ENCODE data around the gene SDHC. TPM values are rescaled to one million over a fixed set of nuclear protein-coding genes. Genes with fewer than 3 reads are reported as not detected.

SDHC gene, protein sequence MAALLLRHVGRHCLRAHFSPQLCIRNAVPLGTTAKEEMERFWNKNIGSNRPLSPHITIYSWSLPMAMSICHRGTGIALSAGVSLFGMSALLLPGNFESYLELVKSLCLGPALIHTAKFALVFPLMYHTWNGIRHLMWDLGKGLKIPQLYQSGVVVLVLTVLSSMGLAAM
- total RNA-seq (2021; ENCODE audit: unreplicated experiment) (221 TPM), Bru-seq, nascent RNA (percentile 76 among the genes with signal in this experiment), BruChase-seq, experiment 1, labeled RNA remaining after a 2-hour chase (percentile 78 among the genes with signal in this experiment), BruChase-seq, experiment 2, labeled RNA remaining after a 6-hour chase (percentile 83 among the genes with signal in this experiment)
- 221 TPM for polyA plus RNA-seq (2012; ENCODE audit: insufficient read length)
- long read RNA-seq, full-length matches to known transcripts, result 20 of 48 reads
- long read RNA-seq, partial matches to known transcripts, result 1 of 48 reads
- long read RNA-seq, other reads (novel, unspliced or antisense), result 27 of 48 reads

DNA sequence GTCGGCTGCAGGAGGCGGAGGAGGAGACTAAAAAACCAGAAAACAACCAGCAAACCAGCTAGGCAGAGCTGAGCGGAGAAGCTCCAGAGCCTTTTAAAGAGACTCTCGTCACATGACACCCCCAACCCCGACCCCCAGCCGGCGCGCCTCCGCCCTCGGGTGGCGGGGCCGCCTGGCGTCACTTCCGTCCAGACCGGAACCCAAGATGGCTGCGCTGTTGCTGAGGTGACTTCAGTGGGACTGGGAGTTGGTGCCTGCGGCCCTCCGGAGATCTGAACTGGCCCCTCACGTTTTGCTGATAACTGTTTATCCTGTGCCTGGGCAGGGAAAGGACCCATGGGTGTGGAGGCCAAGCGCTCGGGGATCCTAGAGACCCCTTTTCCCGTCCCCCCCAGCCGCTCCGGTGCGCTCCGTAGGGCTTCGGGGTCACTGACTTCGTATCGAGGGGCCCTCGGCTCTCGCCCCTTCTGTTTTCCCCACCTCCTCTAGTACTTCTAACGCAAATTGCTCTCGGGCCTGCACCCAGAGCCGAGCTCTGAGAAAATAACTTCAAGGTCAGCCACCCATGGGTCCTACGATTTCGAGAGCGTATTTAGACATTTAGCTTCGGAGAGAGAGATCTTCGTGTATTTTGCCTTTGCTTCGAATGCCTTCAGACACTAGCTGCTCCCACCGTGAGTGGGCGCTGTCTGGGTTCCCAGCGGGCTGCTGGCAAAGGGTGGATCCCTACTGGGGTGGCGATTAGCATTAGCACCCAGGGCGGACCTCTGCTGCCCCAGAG, at the start of gene SDHC:
Gene SDHC, plus strand, starts transcription at position 181 of the 781 bp plus-strand sequence. Its CDS starts 25 bp downstream, at position 206.
- peaks cover 8% of the 10 kb centered on the region for H3K4me1 ChIP-seq (ENCODE audit: control insufficient read depth, insufficient read depth, low read length)
- H3K27me3 ChIP-seq (ENCODE audit: control insufficient read depth, insufficient read depth, low read length), result no peaks in the 10 kb centered on the region
- peaks cover 4% of the 10 kb centered on the region; the same call in 1 of the 2 replicates for H3K36me3 ChIP-seq (ENCODE audit: control insufficient read depth, insufficient read depth, low read length)
- ChIA-PET CTCF (interaction anchor here (0.6 to 0.8 kb wide), 2 partner anchors 23 to 28 kb away, joined by 3 to 9 read pairs; no protein-coding TSS in a partner anchor), POLR2A (no interaction called here)
- DNase-seq (ENCODE audit: low read depth, low spot score) (peak; percentile 61), ATAC-seq (peak; percentile 98)
- H3K27ac ChIP-seq (ENCODE audit: low read length), result peak within 1 kb of the TSS; percentile 97
- TF ChIP-seq, protein P1, sequence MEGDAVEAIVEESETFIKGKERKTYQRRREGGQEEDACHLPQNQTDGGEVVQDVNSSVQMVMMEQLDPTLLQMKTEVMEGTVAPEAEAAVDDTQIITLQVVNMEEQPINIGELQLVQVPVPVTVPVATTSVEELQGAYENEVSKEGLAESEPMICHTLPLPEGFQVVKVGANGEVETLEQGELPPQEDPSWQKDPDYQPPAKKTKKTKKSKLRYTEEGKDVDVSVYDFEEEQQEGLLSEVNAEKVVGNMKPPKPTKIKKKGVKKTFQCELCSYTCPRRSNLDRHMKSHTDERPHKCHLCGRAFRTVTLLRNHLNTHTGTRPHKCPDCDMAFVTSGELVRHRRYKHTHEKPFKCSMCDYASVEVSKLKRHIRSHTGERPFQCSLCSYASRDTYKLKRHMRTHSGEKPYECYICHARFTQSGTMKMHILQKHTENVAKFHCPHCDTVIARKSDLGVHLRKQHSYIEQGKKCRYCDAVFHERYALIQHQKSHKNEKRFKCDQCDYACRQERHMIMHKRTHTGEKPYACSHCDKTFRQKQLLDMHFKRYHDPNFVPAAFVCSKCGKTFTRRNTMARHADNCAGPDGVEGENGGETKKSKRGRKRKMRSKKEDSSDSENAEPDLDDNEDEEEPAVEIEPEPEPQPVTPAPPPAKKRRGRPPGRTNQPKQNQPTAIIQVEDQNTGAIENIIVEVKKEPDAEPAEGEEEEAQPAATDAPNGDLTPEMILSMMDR (IDR thresholded peaks at IDR 0.05), result no peak
- peak; percentile 98 for TF ChIP-seq POLR2AphosphoS5 (IDR thresholded peaks at IDR 0.05; ENCODE audit: low read depth, low read length)
- peak; percentile 89; the same call in 1 of the 2 replicates for TF ChIP-seq SIN3A (IDR thresholded peaks at IDR 0.05; ENCODE audit: borderline replicate concordance, insufficient read depth, low read depth, low read length)
- no peaks in the 10 kb centered on the region for H3K9me3 ChIP-seq (ENCODE audit: control insufficient read depth, insufficient read depth, low read depth, low read length)
- TSS peak; percentile 88 for BruUV-seq (replicated peaks)
- H3K4me3 ChIP-seq (ENCODE audit: low read depth in 2 of 2, low read length in 2 of 2), result peak within 1 kb of the TSS; percentile 92 to 94
- intact Hi-C loops (cut with micrococcal nuclease; ENCODE audit: unreplicated experiment), result no loop called here
- in situ Hi-C loops (cut with HindIII; ENCODE audit: low pct_unique_long_range_greater_than_20kb, low sequenced_read_pairs), result no loop called here

DNA sequence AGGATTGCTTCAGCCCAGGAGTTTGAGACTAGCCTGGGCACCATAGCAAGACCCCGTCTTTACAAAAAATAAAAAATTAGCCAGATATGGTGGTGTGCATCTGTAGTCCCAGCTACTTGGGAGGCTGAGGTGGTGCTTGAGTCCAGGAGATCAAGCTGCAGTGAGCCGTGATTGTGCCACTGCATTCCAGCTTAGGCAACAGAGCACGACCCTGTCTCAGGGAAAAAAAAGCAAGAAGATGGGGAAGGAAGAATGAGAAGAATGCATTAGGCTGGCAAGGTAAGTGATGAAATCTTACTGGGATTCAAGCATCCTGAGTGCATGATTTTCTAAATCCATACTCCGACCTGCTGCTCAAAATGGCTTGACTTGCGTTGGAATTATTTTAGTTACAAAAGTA, 48.9 kb upstream of the SDHC start:
- ChIA-PET CTCF (no interaction called here), POLR2A (interaction anchor here (1.0 kb wide), 1 partner anchor 63 kb away, joined by 3 read pairs; the partner anchor contains the start of gene NDUFS2)
- Histone ChIP-seq H3K4me1 (ENCODE audit: control insufficient read depth, insufficient read depth, low read length) (no peaks in the 10 kb centered on the region; the same call in 1 of the 2 replicates), H3K27me3 (ENCODE audit: control insufficient read depth, insufficient read depth, low read length) (peaks cover 12% of the 10 kb centered on the region; the same call in 1 of the 2 replicates), H3K4me3 (ENCODE audit: low read depth in 2 of 2, low read length in 2 of 2) (no peak overlapping the region), H3K9me3 (ENCODE audit: control insufficient read depth, insufficient read depth, low read depth, low read length) (no peaks in the 10 kb centered on the region), H3K36me3 (ENCODE audit: control insufficient read depth, insufficient read depth, low read length) (no peaks in the 10 kb centered on the region), H3K27ac (ENCODE audit: low read length) (no peak overlapping the region)
- ATAC-seq (no peak), DNase-seq (ENCODE audit: low read depth, low spot score) (no peak)
- in situ Hi-C loops (cut with HindIII; ENCODE audit: low pct_unique_long_range_greater_than_20kb, low sequenced_read_pairs) (no loop called here), intact Hi-C loops (cut with micrococcal nuclease; ENCODE audit: unreplicated experiment) (no loop called here)
- TF ChIP-seq, protein P2, sequence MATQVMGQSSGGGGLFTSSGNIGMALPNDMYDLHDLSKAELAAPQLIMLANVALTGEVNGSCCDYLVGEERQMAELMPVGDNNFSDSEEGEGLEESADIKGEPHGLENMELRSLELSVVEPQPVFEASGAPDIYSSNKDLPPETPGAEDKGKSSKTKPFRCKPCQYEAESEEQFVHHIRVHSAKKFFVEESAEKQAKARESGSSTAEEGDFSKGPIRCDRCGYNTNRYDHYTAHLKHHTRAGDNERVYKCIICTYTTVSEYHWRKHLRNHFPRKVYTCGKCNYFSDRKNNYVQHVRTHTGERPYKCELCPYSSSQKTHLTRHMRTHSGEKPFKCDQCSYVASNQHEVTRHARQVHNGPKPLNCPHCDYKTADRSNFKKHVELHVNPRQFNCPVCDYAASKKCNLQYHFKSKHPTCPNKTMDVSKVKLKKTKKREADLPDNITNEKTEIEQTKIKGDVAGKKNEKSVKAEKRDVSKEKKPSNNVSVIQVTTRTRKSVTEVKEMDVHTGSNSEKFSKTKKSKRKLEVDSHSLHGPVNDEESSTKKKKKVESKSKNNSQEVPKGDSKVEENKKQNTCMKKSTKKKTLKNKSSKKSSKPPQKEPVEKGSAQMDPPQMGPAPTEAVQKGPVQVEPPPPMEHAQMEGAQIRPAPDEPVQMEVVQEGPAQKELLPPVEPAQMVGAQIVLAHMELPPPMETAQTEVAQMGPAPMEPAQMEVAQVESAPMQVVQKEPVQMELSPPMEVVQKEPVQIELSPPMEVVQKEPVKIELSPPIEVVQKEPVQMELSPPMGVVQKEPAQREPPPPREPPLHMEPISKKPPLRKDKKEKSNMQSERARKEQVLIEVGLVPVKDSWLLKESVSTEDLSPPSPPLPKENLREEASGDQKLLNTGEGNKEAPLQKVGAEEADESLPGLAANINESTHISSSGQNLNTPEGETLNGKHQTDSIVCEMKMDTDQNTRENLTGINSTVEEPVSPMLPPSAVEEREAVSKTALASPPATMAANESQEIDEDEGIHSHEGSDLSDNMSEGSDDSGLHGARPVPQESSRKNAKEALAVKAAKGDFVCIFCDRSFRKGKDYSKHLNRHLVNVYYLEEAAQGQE (IDR thresholded peaks at IDR 0.05; ENCODE audit: insufficient read depth in 1 of 2, low read depth in 2 of 2, low read length in 1 of 2), result no peak
- no peak for TF ChIP-seq SIN3A (IDR thresholded peaks at IDR 0.05; ENCODE audit: borderline replicate concordance, insufficient read depth, low read depth, low read length)
- TF ChIP-seq, protein P1 (IDR thresholded peaks at IDR 0.05), result no peak
- no peak for TF ChIP-seq TCF7L2 (IDR thresholded peaks at IDR 0.05; ENCODE audit: low read depth, low read length)
- TF ChIP-seq POLR2AphosphoS5 (IDR thresholded peaks at IDR 0.05; ENCODE audit: low read depth, low read length), result no peak
- BruUV-seq (replicated peaks), result no TSS peak
